IMR-90 (cell line): ENCODE measurements around the gene LGI1. TPM values are rescaled to one million over a fixed set of nuclear protein-coding genes. Genes with fewer than 3 reads are reported as not detected.

Experiments used
- ATAC-seq: fragments of 200-7000 bp; cut with Tn5 transposase; 2 replicates; pipeline ENCODE4 v1.9.1; 2020; ENCODE audit warnings: low read depth, mild to moderate bottlenecking, moderate library complexity
- BruUV-seq: library from RNA; stranded (reverse); fragments of 400-500 nt; replicated peaks from 2 replicates; lab custom pipeline; 2021; lab: Mats Ljungman, UMichigan
- CTCF ChIA-PET: fragments of 300-600 bp; formaldehyde crosslinking; extraction: SDS; loops from one replicate; lab custom pipeline; 2021; ENCODE audit warnings: antibody characterized with exemption; lab: Yijun Ruan, JAX
- POLR2A ChIA-PET: fragments of 300-600 bp; sonication (Branson Sonifier 250); formaldehyde crosslinking; loops from one replicate; lab custom pipeline; 2022; ENCODE audit warnings: antibody characterized with exemption; ENCODE audit not compliant: unreplicated experiment; lab: Charles Lee
- DNase-seq: peaks from one replicate; pipeline ENCODE4 v3.0.0; 2013
- H2AFZ ChIP-seq: replicated peaks from 2 replicates; pipeline ENCODE3; 2013; ENCODE audit warnings: low read length, mild to moderate bottlenecking; ENCODE audit not compliant: poor library complexity
- H2AK5ac ChIP-seq: 2 replicates; pipeline ENCODE4 v1.6.1; 2013; ENCODE audit warnings: low read depth, low read length, inconsistent platforms
- H2AK9ac ChIP-seq: replicated peaks from 2 replicates; pipeline ENCODE3; 2013; ENCODE audit warnings: mild to moderate bottlenecking, low read depth, low read length, moderate library complexity; ENCODE audit not compliant: poor library complexity
- H2BK120ac ChIP-seq: 2 replicates; pipeline ENCODE4 v1.6.1; 2013; ENCODE audit warnings: low read depth, low read length, inconsistent platforms
- H2BK15ac ChIP-seq: 3 replicates; pipeline ENCODE4 v1.6.1; 2013; ENCODE audit warnings: low read depth, low read length, inconsistent platforms
- H2BK20ac ChIP-seq: 2 replicates; pipeline ENCODE4 v1.6.1; 2013; ENCODE audit warnings: low read depth, mild to moderate bottlenecking, inconsistent platforms, low read length, moderate library complexity
- H2BK5ac ChIP-seq: 2 replicates; pipeline ENCODE4 v1.6.1; 2013; ENCODE audit warnings: mild to moderate bottlenecking, low read depth, low read length, inconsistent platforms; ENCODE audit not compliant: poor library complexity, severe bottlenecking
- H3K14ac ChIP-seq: replicated peaks from 2 replicates; pipeline ENCODE4 v1.6.1; 2013; ENCODE audit warnings: low read depth, low read length, inconsistent platforms
- H3K18ac ChIP-seq: 2 replicates; pipeline ENCODE4 v1.6.1; 2013; ENCODE audit warnings: low read depth, low read length, control low read depth
- H3K23ac ChIP-seq: 2 replicates; pipeline ENCODE4 v1.6.1; 2013; ENCODE audit warnings: low read depth, low read length, inconsistent platforms
- H3K27ac ChIP-seq: 2 replicates; pipeline ENCODE4 v1.5.1; 2013; ENCODE audit warnings: mild to moderate bottlenecking, control low read depth, low read length; ENCODE audit not compliant: insufficient read depth
- H3K27me3 ChIP-seq: 2 replicates; pipeline ENCODE4 v1.6.1; 2013; ENCODE audit warnings: low read length; ENCODE audit not compliant: control insufficient read depth, insufficient read depth
- H3K36me3 ChIP-seq: 2 replicates; pipeline ENCODE4 v1.6.1; 2013; ENCODE audit warnings: low read length, mixed read lengths; ENCODE audit not compliant: control insufficient read depth, insufficient read depth
- H3K4ac ChIP-seq: 2 replicates; pipeline ENCODE4 v1.6.1; 2013; ENCODE audit warnings: low read depth, low read length, inconsistent platforms
- H3K4me1 ChIP-seq: 2 replicates; pipeline ENCODE4 v1.6.1; 2013; ENCODE audit warnings: low read length, mixed read lengths; ENCODE audit not compliant: control insufficient read depth, insufficient read depth
- H3K4me2 ChIP-seq: 2 replicates; pipeline ENCODE4 v1.6.1; 2013; ENCODE audit warnings: low read depth, mild to moderate bottlenecking, control low read depth, low read length, moderate library complexity
- H3K4me3 ChIP-seq: 2 replicates; pipeline ENCODE4 v1.5.1; 2013; ENCODE audit warnings: low read depth, mild to moderate bottlenecking, control low read depth, low read length, moderate library complexity; ENCODE audit not compliant: insufficient read depth
- H3K56ac ChIP-seq: 2 replicates; pipeline ENCODE4 v1.6.1; 2013; ENCODE audit warnings: low read length, inconsistent platforms; ENCODE audit not compliant: insufficient read depth; ENCODE audit errors: extremely low read depth
- H3K79me1 ChIP-seq, 2 experiments: 2 replicates each; pipeline ENCODE4 v1.6.1; 2013; ENCODE audit warnings: low read length in 2 of 2, inconsistent platforms in 1 of 2, low read depth in 1 of 2
- H3K9ac ChIP-seq: 2 replicates; pipeline ENCODE4 v1.6.1; 2013; ENCODE audit warnings: low read depth, low read length, control low read depth
- H3K9me1 ChIP-seq: 2 replicates; pipeline ENCODE4 v1.6.1; 2013; ENCODE audit warnings: low read length, inconsistent platforms; ENCODE audit not compliant: insufficient read depth
- H3K9me3 ChIP-seq: 2 replicates; pipeline ENCODE4 v1.6.1; 2013; ENCODE audit warnings: low read length; ENCODE audit not compliant: control insufficient read depth, insufficient read depth
- H4K20me1 ChIP-seq: 2 replicates; pipeline ENCODE4 v1.6.1; 2013; ENCODE audit warnings: low read length, inconsistent platforms; ENCODE audit not compliant: insufficient read depth
- H4K5ac ChIP-seq: 2 replicates; pipeline ENCODE4 v1.6.1; 2013; ENCODE audit warnings: mild to moderate bottlenecking, low read depth, low read length, control low read depth
- H4K8ac ChIP-seq, 2 experiments: 2 replicates each; pipeline ENCODE4 v1.6.1; 2013; ENCODE audit warnings: low read depth in 2 of 2, low read length in 2 of 2, control low read depth in 1 of 2, inconsistent platforms in 1 of 2
- H4K91ac ChIP-seq: 2 replicates; pipeline ENCODE4 v1.6.1; 2013; ENCODE audit warnings: low read depth, low read length, inconsistent platforms; ENCODE audit not compliant: insufficient read depth
- BHLHE40 ChIP-seq: fragments of 150-350 bp; IDR thresholded peaks from 2 replicates; pipeline ENCODE4 v1.6.1; 2016; ENCODE audit warnings: mild to moderate bottlenecking, low read depth, low read length
- CEBPB ChIP-seq: IDR thresholded peaks from 2 replicates; pipeline ENCODE4 v1.6.1; 2012; ENCODE audit warnings: low read depth, low read length, improper control_type of control experiment
- CHD1 ChIP-seq: IDR thresholded peaks from 2 replicates; pipeline ENCODE4 v1.6.1; 2012; ENCODE audit warnings: low read depth, low read length, improper control_type of control experiment
- FOS ChIP-seq: fragments of 150-350 bp; IDR thresholded peaks from 2 replicates; pipeline ENCODE4 v1.6.1; 2016; ENCODE audit warnings: low read depth, low read length
- MAFK ChIP-seq: IDR thresholded peaks from 2 replicates; pipeline ENCODE4 v1.6.1; 2012; ENCODE audit warnings: low read depth, low read length, improper control_type of control experiment
- MAZ ChIP-seq: IDR thresholded peaks from 2 replicates; pipeline ENCODE4 v1.6.1; 2012; ENCODE audit warnings: low read depth, mild to moderate bottlenecking, low read length, improper control_type of control experiment, moderate library complexity, borderline replicate concordance
- MXI1 ChIP-seq: IDR thresholded peaks from 2 replicates; pipeline ENCODE4 v1.6.1; 2012; ENCODE audit warnings: low read depth, mild to moderate bottlenecking, low read length, moderate library complexity, borderline replicate concordance
- NFE2L2 ChIP-seq: fragments of 150-350 bp; IDR thresholded peaks from 2 replicates; pipeline ENCODE4 v1.6.1; 2016; ENCODE audit warnings: low read depth, mild to moderate bottlenecking, low read length
- POLR2A ChIP-seq: IDR thresholded peaks from 2 replicates; pipeline ENCODE4 v1.6.1; 2012; ENCODE audit warnings: mild to moderate bottlenecking, low read depth, low read length
- RAD21 ChIP-seq: IDR thresholded peaks from 2 replicates; pipeline ENCODE4 v1.6.1; 2012; ENCODE audit warnings: low read length, improper control_type of control experiment
- RCOR1 ChIP-seq: IDR thresholded peaks from 2 replicates; pipeline ENCODE4 v1.6.1; 2012; ENCODE audit warnings: mild to moderate bottlenecking, low read length, improper control_type of control experiment; ENCODE audit not compliant: insufficient replicate concordance
- RFX5 ChIP-seq: IDR thresholded peaks from 2 replicates; pipeline ENCODE4 v1.8.0; 2012; ENCODE audit warnings: low read depth, mild to moderate bottlenecking, low read length, moderate library complexity
- SMC3 ChIP-seq: fragments of 150-350 bp; IDR thresholded peaks from 2 replicates; pipeline ENCODE4 v1.6.1; 2016; ENCODE audit warnings: low read depth, mild to moderate bottlenecking, antibody characterized with exemption, low read length, moderate library complexity
- WGBS, 2 experiments: methylation state at CpG; one replicate each; pipeline versions ENCODE4 v1.1.5 to v1.1.7; 2013; ENCODE audit warnings: missing lambda C conversion rate in 2 of 2; ENCODE audit not compliant: insufficient read length in 1 of 2; ENCODE audit errors: extremely low coverage in 2 of 2; 5-methylcytosine and 5-hydroxymethylcytosine counted together
- dilution Hi-C: fragments of 300-500 bp; cut with HindIII; formaldehyde crosslinking; loops from one replicate; pipeline ENCODE4 v1.14.3; 2018; ENCODE audit warnings: low sequenced_read_pairs; ENCODE audit not compliant: unreplicated experiment
- in situ Hi-C: fragments of 300-500 bp; cut with MboI; formaldehyde crosslinking; loops from 3 replicates; pipeline ENCODE4 v1.14.3; 2019; ENCODE audit warnings: low sequenced_read_pairs, inconsistent platforms, mixed read lengths
- intact Hi-C: fragments of 100-400 bp; cut with micrococcal nuclease; formaldehyde crosslinking; loops from 2 replicates; pipeline ENCODE4 v1.10.0; 2022
- polyA plus RNA-seq, 3 experiments: library from polyadenylated mRNA; depleted of rRNA; stranded (reverse); fragments of >200 nt; gene quantifications; 2 replicates each; pipeline ENCODE4 v1.2.3, GENCODE V29; 2012; ENCODE audit warnings: low replicate concordance in 1 of 3
- total RNA-seq: library from RNA; depleted of rRNA; stranded (reverse); fragments of >200 nt; gene quantifications from 2 replicates; pipeline ENCODE4 v1.2.3, GENCODE V29; 2012
- TF ChIP-seq, protein P1 (sequence below): conservative IDR thresholded peaks from 2 replicates; pipeline ENCODE4 v1.5.1; 2012; ENCODE audit warnings: mild to moderate bottlenecking, low read depth, low read length, improper control_type of control experiment
- TF ChIP-seq, protein P2 (sequence below): fragments of 150-350 bp; IDR thresholded peaks from 2 replicates; pipeline ENCODE4 v1.6.1; 2016; ENCODE audit warnings: low read depth, mild to moderate bottlenecking, low read length, moderate library complexity, borderline replicate concordance

Gene LGI1
- total and polyA plus RNA-seq, 2 of the 4 experiments (the other 2 are of a cell fraction), result not detected

DNA sequence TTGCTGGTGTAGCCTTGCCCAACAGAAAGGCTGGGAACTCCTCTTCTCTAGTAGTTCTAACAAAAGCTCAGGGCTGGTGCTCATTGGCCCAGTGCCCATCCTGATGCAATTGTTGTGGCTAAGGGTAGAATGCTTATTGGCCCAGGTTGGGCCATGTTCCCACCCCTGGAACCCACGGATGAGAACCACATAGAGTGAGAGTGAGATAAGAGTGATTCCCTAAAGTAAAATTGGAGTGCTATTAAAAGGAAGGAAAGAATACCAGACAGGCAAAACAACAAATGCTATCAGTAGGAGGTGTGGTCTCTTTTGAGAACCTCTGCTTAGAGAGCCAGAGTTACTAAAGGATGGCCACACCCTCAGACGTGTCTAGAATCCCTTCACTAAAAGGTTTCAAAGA, 49.2 kb downstream of the LGI1 start:
- Histone ChIP-seq H3K18ac (no peak overlapping the region), H3K4ac (no peak overlapping the region), H4K5ac (no peak overlapping the region), H2AK9ac (no peak overlapping the region), H2AFZ (no peak overlapping the region), H3K4me1 (no peaks in the 10 kb centered on the region), H4K91ac (no peak overlapping the region), H3K23ac (no peak overlapping the region), H4K20me1 (no peaks in the 10 kb centered on the region), H3K9ac (no peak overlapping the region), H3K79me1 (no peaks in the 10 kb centered on the region), H2AK5ac (no peak overlapping the region), H3K56ac (no peak overlapping the region), H3K27ac (no peak overlapping the region), H2BK15ac (no peak overlapping the region), H3K14ac (no peak overlapping the region), H3K4me2 (no peak overlapping the region), H3K9me1 (no peaks in the 10 kb centered on the region), H2BK20ac (no peak overlapping the region), H3K36me3 (no peaks in the 10 kb centered on the region), H3K9me3 (no peaks in the 10 kb centered on the region), H3K27me3 (peaks cover 5% of the 10 kb centered on the region), H4K8ac (no peak overlapping the region), H2BK120ac (no peak overlapping the region), H2BK5ac (no peak overlapping the region), H3K4me3 (no peak overlapping the region)
- intact Hi-C loops, result no loop called here
- no CpG with 5 or more reads among the region's 2 CpGs for WGBS, 2 experiments
- CTCF ChIA-PET, result interaction anchor here (3.4 kb wide), 1 partner anchor 9 kb away, joined by 12 read pairs; no protein-coding TSS in a partner anchor
- in situ Hi-C loops, result no loop called here
- no TSS peak for BruUV-seq
- TF ChIP-seq POLR2A (no peak), MAFK (no peak), CEBPB (no peak), BHLHE40 (no peak), SMC3 (no peak), NFE2L2 (no peak), RFX5 (no peak), MAZ (no peak), CHD1 (no peak), RCOR1 (no peak), RAD21 (no peak), FOS (no peak), MXI1 (no peak)
- TF ChIP-seq, protein P1, sequence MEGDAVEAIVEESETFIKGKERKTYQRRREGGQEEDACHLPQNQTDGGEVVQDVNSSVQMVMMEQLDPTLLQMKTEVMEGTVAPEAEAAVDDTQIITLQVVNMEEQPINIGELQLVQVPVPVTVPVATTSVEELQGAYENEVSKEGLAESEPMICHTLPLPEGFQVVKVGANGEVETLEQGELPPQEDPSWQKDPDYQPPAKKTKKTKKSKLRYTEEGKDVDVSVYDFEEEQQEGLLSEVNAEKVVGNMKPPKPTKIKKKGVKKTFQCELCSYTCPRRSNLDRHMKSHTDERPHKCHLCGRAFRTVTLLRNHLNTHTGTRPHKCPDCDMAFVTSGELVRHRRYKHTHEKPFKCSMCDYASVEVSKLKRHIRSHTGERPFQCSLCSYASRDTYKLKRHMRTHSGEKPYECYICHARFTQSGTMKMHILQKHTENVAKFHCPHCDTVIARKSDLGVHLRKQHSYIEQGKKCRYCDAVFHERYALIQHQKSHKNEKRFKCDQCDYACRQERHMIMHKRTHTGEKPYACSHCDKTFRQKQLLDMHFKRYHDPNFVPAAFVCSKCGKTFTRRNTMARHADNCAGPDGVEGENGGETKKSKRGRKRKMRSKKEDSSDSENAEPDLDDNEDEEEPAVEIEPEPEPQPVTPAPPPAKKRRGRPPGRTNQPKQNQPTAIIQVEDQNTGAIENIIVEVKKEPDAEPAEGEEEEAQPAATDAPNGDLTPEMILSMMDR, result no peak
- TF ChIP-seq, protein P2, sequence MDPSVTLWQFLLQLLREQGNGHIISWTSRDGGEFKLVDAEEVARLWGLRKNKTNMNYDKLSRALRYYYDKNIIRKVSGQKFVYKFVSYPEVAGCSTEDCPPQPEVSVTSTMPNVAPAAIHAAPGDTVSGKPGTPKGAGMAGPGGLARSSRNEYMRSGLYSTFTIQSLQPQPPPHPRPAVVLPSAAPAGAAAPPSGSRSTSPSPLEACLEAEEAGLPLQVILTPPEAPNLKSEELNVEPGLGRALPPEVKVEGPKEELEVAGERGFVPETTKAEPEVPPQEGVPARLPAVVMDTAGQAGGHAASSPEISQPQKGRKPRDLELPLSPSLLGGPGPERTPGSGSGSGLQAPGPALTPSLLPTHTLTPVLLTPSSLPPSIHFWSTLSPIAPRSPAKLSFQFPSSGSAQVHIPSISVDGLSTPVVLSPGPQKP, result no peak
- DNase-seq, result no peak
- no peak for ATAC-seq
- dilution Hi-C loops, result no loop called here
- POLR2A ChIA-PET, result no interaction called here
